Islet of Langerhans (tissue), 1 donor: ENCODE data around the gene RAB6B.

Experiments
- FAIRE-seq: peaks from one replicate; lab custom pipeline; 2011; peaks lifted over from hg19 to GRCh38; lab: Jason Lieb, UNC

The RAB6B gene

GRCh38 chr3:133880886-133881455, 14.7 kb downstream of the RAB6B start:
- no peak for FAIRE-seq

- FAIRE-seq, result no peak
Observed at GRCh38 chr3:133880287-133880686, 15.4 kb downstream of the RAB6B start.

- FAIRE-seq, result no peak
Observed at GRCh38 chr3:133878518-133878917, 17.2 kb downstream of the RAB6B start.

GRCh38 chr3:133877221-133877620, 18.5 kb downstream of the RAB6B start:
- FAIRE-seq, result no peak

GRCh38 chr3:133874761-133875438, 20.8 kb downstream of the RAB6B start:
- no peak for FAIRE-seq

- FAIRE-seq, result no peak
Observed at GRCh38 chr3:133874344-133874743, 21.3 kb downstream of the RAB6B start.

- FAIRE-seq, result no peak
Observed at GRCh38 chr3:133872781-133873180, 22.9 kb downstream of the RAB6B start.

- no peak for FAIRE-seq
Observed at GRCh38 chr3:133872161-133872560, 23.5 kb downstream of the RAB6B start.

GRCh38 chr3:133871368-133872090, 24.2 kb downstream of the RAB6B start:
- FAIRE-seq, result no peak

- no peak for FAIRE-seq
Observed at GRCh38 chr3:133870822-133871221, 24.9 kb downstream of the RAB6B start.

GRCh38 chr3:133869586-133869985, 26.1 kb downstream of the RAB6B start:
- no peak for FAIRE-seq

- FAIRE-seq, result no peak
Observed at GRCh38 chr3:133868758-133869475, 26.8 kb downstream of the RAB6B start.

- FAIRE-seq, result no peak
Observed at GRCh38 chr3:133868186-133868585, 27.5 kb downstream of the RAB6B start.

GRCh38 chr3:133866141-133866540, 29.5 kb downstream of the RAB6B start:
- FAIRE-seq, result no peak

GRCh38 chr3:133865136-133865855, 30.4 kb downstream of the RAB6B start:
- FAIRE-seq, result no peak

GRCh38 chr3:133864616-133865015, 31.1 kb downstream of the RAB6B start:
- FAIRE-seq, result no peak

- no peak for FAIRE-seq
Observed at GRCh38 chr3:133863911-133864310, 31.8 kb downstream of the RAB6B start.

GRCh38 chr3:133862161-133862560, 33.5 kb downstream of the RAB6B start:
- no peak for FAIRE-seq

GRCh38 chr3:133860519-133860918, 35.2 kb downstream of the RAB6B start:
- FAIRE-seq, result no peak

GRCh38 chr3:133859381-133860234, 36.1 kb downstream of the RAB6B start:
- FAIRE-seq, result no peak

- FAIRE-seq, result no peak
Observed at GRCh38 chr3:133857767-133858166, 37.9 kb downstream of the RAB6B start.
